Omental fat pad (tissue), 4 donors: ENCODE results near the gene ZNF219. TPM values are rescaled to one million over a fixed set of nuclear protein-coding genes. Genes with fewer than 3 reads are reported as not detected.
"Not testable (repeated sequence)": the region's sequence is repeated elsewhere in the genome, so short reads cannot be mapped to it uniquely, and the experiment has no call there.

Experiments used
- ATAC-seq: fragments of 150-250 bp; one replicate; pipeline ENCODE4 v1.9.1; 2016; ENCODE audit warnings: mild to moderate bottlenecking, moderate library complexity; ENCODE audit not compliant: low FRiP score
- DNase-seq: peaks from one replicate; pipeline ENCODE4 v3.0.0-alpha.2; 2019; ENCODE audit warnings: low spot score
- CTCF ChIP-seq, 3 donors: fragments of 450-650 bp; IDR thresholded peaks; one replicate each; pipeline ENCODE4 v1.5.1; 2016 to 2017; ENCODE audit warnings: antibody characterized with exemption in 3 of 3, mild to moderate bottlenecking in 3 of 3, moderate library complexity in 2 of 3
- small RNA-seq: library from RNA; depleted of rRNA; stranded (forward); fragments of <200 nt; gene quantifications from one replicate; pipeline ENCODE3, GENCODE V24; 2016
- total RNA-seq, 4 donors: library from RNA; depleted of rRNA; stranded (reverse); fragments of >200 nt; gene quantifications; one replicate each; pipeline ENCODE4 v1.1.0, GENCODE V29; 2016

ZNF219 gene
- total RNA-seq, 4 donors from 2014 or later: 19.2 to 56.3 (median 38.1) TPM

GRCh38 chr14:21043387-21043973 is 55.0 kb downstream of the ZNF219 start:
- DNase-seq (no peak), ATAC-seq (no peak)
- TF ChIP-seq CTCF (IDR thresholded peaks at IDR 0.05): no peak

GRCh38 chr14:21042918-21043317 is 55.5 kb downstream of the ZNF219 start:
- no peak for TF ChIP-seq CTCF (IDR thresholded peaks at IDR 0.05)
- DNase-seq (no peak), ATAC-seq (no peak)

- TF ChIP-seq CTCF (IDR thresholded peaks at IDR 0.05): no peak
- ATAC-seq (no peak), DNase-seq (no peak)
These were observed 56.6 kb downstream of the ZNF219 start, which contains the start of gene RNASE7 for GRCh38 chr14:21041676-21042433. RNASE7 (plus strand) TSS chr14:21042362; CDS start chr14:21042993, 631 bp downstream.

GRCh38 chr14:21040941-21041340 is 57.5 kb downstream of the ZNF219 start:
- DNase-seq, ATAC-seq: not testable (repeated sequence)

GRCh38 chr14:21040370-21040925 is 58.0 kb downstream of the ZNF219 start:
- no peak for DNase-seq
- TF ChIP-seq CTCF (IDR thresholded peaks at IDR 0.05): no peak
- no peak for ATAC-seq

Small RNA genes within 50 kb of the gene (small RNA-seq; reads per million reads assigned to genes)
- not detected for gene RNU6-252P

Other genes with a start within 250 kb of the ZNF219 start
- not detected for gene RNASE3, start 207.3 kb downstream of the ZNF219 start, total RNA-seq
- 1 to 10 TPM; 2.5 to 8.2 (median 5.5) TPM for gene RNASE2, start 143.2 kb downstream of the ZNF219 start, total RNA-seq
- 10 to 100 TPM; 36.8 to 89.7 (median 51.3) TPM for gene METTL17, start 108.7 kb downstream of the ZNF219 start, total RNA-seq
- not detected for gene SLC39A2, start 99.4 kb downstream of the ZNF219 start, total RNA-seq
- gene NDRG2, start 73.6 kb downstream of the ZNF219 start, total RNA-seq: 100 to 1,000 TPM; 169 to 444 (median 218) TPM
- not detected for gene TPPP2, start 68.4 kb downstream of the ZNF219 start, total RNA-seq
- not detected for gene RNASE13, start 63.8 kb downstream of the ZNF219 start, total RNA-seq
- not detected for gene RNASE7, start 56.3 kb downstream of the ZNF219 start, total RNA-seq
- gene RNASE8, start 40.8 kb downstream of the ZNF219 start, total RNA-seq: not detected
- 10 to 100 TPM; 30.0 to 91.3 (median 40.6) TPM for gene ARHGEF40, start 28.4 kb downstream of the ZNF219 start, total RNA-seq
- 1 to 10 TPM in 1 of 4 donors, under 1 TPM in 1, not detected in 2; 0.75 to 2.4 TPM for gene TMEM253, start 2.4 kb upstream of the ZNF219 start, total RNA-seq
- under 1 TPM in 1 of 4 donors, not detected in 3; 0.09 TPM for gene OR5AU1, start 57.4 kb upstream of the ZNF219 start, total RNA-seq
- 100 to 1,000 TPM; 361 to 619 (median 454) TPM for gene HNRNPC, start 170.8 kb upstream of the ZNF219 start, total RNA-seq
- gene RPGRIP1, start 181.4 kb upstream of the ZNF219 start, total RNA-seq: 1 to 10 TPM in 1 of 4 donors, under 1 TPM in 3; 0.19 to 1.2 (median 0.53) TPM